B cell (primary cell): ENCODE data around the gene TRPC4AP. TPM values are rescaled to one million over a fixed set of nuclear protein-coding genes. Genes with fewer than 3 reads are reported as not detected.

Source experiments
- ATAC-seq: fragments of 200-7000 bp; cut with Tn5 transposase; one replicate; pipeline ENCODE4 v1.10.0; 2021; ENCODE audit warnings: low read depth, mild to moderate bottlenecking, moderate number of reproducible peaks, moderate library complexity
- CTCF ChIA-PET: fragments of 350-600 bp; sonication (Branson Sonifier 250); formaldehyde crosslinking; loops from one replicate; lab custom pipeline; 2021; ENCODE audit warnings: antibody characterized with exemption, inconsistent platforms; lab: Charles Lee
- POLR2A ChIA-PET: fragments of 350-600 bp; sonication (Branson Sonifier 250); formaldehyde crosslinking; loops from one replicate; lab custom pipeline; 2021; ENCODE audit warnings: antibody characterized with exemption; lab: Charles Lee
- DNase-seq: peaks from one replicate; pipeline ENCODE4 v3.0.0; 2013
- H2AFZ ChIP-seq: 2 replicates; pipeline ENCODE4 v1.6.1; 2012; ENCODE audit warnings: mild to moderate bottlenecking, low read depth, low read length; ENCODE audit not compliant: insufficient read depth, poor library complexity, severe bottlenecking
- H3K27ac ChIP-seq, 2 donors: 1 replicate in 1 of 2; 2 replicates in 1 of 2; pipeline ENCODE4 v1.5.1; 2012 to 2013; ENCODE audit warnings: low read length in 2 of 2, mild to moderate bottlenecking in 2 of 2, moderate library complexity in 1 of 2
- H3K27me3 ChIP-seq, 4 experiments: fragments of 200-600 bp in 1 of 4; sonication (generic) in 1 of 4; replicated peaks in 1 of 4; 1 replicate in 2 of 4; 2 replicates in 2 of 4; pipeline versions ENCODE4 v1.6.1 to v1.7.0; 2013 to 2016; ENCODE audit warnings: low read length in 3 of 4, mild to moderate bottlenecking in 2 of 4, mixed read lengths in 1 of 4, moderate library complexity in 1 of 4; ENCODE audit not compliant: insufficient read depth in 4 of 4, control insufficient read depth in 3 of 4; ENCODE audit errors: control extremely low read depth in 1 of 4
- H3K36me3 ChIP-seq, 2 experiments: replicated peaks in 1 of 2; 1 replicate in 1 of 2; 2 replicates in 1 of 2; pipeline versions ENCODE4 v1.6.1 to v1.7.1; 2013; ENCODE audit warnings: low read length in 1 of 2; ENCODE audit not compliant: insufficient read depth in 2 of 2, control insufficient read depth in 1 of 2; ENCODE audit errors: control extremely low read depth in 1 of 2, extremely low read depth in 1 of 2
- H3K4me1 ChIP-seq, 2 donors: fragments of 200-600 bp in 1 of 2; sonication (generic) in 1 of 2; 1 replicate in 1 of 2; 2 replicates in 1 of 2; pipeline versions ENCODE4 v1.5.1 to v1.6.1; 2013 to 2017; ENCODE audit warnings: low read length in 2 of 2; ENCODE audit not compliant: control insufficient read depth in 2 of 2, insufficient read depth in 2 of 2
- H3K4me2 ChIP-seq: replicated peaks from 2 replicates; pipeline ENCODE3; 2012; ENCODE audit warnings: mild to moderate bottlenecking, low read depth, low read length; ENCODE audit not compliant: poor library complexity, severe bottlenecking
- H3K4me3 ChIP-seq, 5 experiments: fragments of 200-600 bp in 1 of 5; sonication (generic) in 1 of 5; 1 replicate in 3 of 5; 2 replicates in 2 of 5; pipeline versions ENCODE4 v1.5.1 to v1.7.0; 2011 to 2016; ENCODE audit warnings: low read length in 4 of 5, mild to moderate bottlenecking in 4 of 5, low read depth in 2 of 5, control low read depth in 1 of 5, moderate library complexity in 1 of 5; ENCODE audit not compliant: insufficient read depth in 1 of 5; ENCODE audit errors: control extremely low read depth in 1 of 5, extremely low read depth in 1 of 5
- H3K79me2 ChIP-seq: fragments of 200-600 bp; sonication (generic); one replicate; pipeline ENCODE4 v1.6.0; 2016; ENCODE audit warnings: low read length; ENCODE audit not compliant: control insufficient read depth, insufficient read depth
- H3K9ac ChIP-seq: fragments of 200-600 bp; sonication (generic); 2 replicates; pipeline ENCODE4 v1.6.1; 2017; ENCODE audit warnings: mild to moderate bottlenecking, low read length, moderate library complexity
- H3K9me3 ChIP-seq, 3 donors: one replicate each; pipeline versions ENCODE4 v1.6.1 to v1.7.1; 2013; ENCODE audit warnings: low read length in 2 of 3; ENCODE audit not compliant: control insufficient read depth in 2 of 3, insufficient read depth in 1 of 3; ENCODE audit errors: control extremely low read depth in 1 of 3
- H4K20me1 ChIP-seq: 2 replicates; pipeline ENCODE4 v1.6.0; 2012; ENCODE audit warnings: mild to moderate bottlenecking, low read length; ENCODE audit not compliant: insufficient read depth, control insufficient read depth, poor library complexity, severe bottlenecking
- H3K27ac Mint-ChIP-seq: one replicate; pipeline ENCODE4 v1.8.0; 2021; ENCODE audit warnings: mixed read lengths
- H3K27me3 Mint-ChIP-seq: one replicate; pipeline ENCODE4 v1.8.0; 2021; ENCODE audit warnings: mixed read lengths
- H3K4me1 Mint-ChIP-seq: one replicate; pipeline ENCODE4 v1.8.0; 2021; ENCODE audit warnings: mixed read lengths
- H3K4me3 Mint-ChIP-seq: one replicate; pipeline ENCODE4 v1.8.0; 2021; ENCODE audit warnings: mixed read lengths
- H3K9me3 Mint-ChIP-seq: one replicate; pipeline ENCODE4 v1.8.0; 2022; ENCODE audit warnings: mixed read lengths; ENCODE audit not compliant: insufficient read depth
- CTCF ChIP-seq: fragments of 200-600 bp; IDR thresholded peaks from one replicate; pipeline ENCODE4 v1.8.0; 2022; ENCODE audit warnings: antibody characterized with exemption, mild to moderate bottlenecking
- EZH2 ChIP-seq: IDR thresholded peaks from 2 replicates; pipeline ENCODE4 v1.6.1; 2012; ENCODE audit warnings: borderline replicate concordance, low read depth, mild to moderate bottlenecking, moderate library complexity, low read length; ENCODE audit not compliant: insufficient read depth, poor library complexity, severe bottlenecking
- WGBS: methylation state at CpG from one replicate; pipeline ENCODE4 v1.1.5; 2013; ENCODE audit warnings: missing lambda C conversion rate; ENCODE audit not compliant: insufficient coverage; 5-methylcytosine and 5-hydroxymethylcytosine counted together
- intact Hi-C: fragments of 100-400 bp; cut with micrococcal nuclease; formaldehyde crosslinking; loops from one replicate; pipeline ENCODE4 v1.10.0; 2022
- polyA plus RNA-seq: library from polyadenylated mRNA; depleted of rRNA; stranded (reverse); fragments of >200 nt; gene quantifications from 2 replicates; pipeline ENCODE4 v1.2.3, GENCODE V29; 2012
- total RNA-seq, 2 donors: library from RNA; stranded (reverse); fragments of 120-200 nt in 1 of 2; gene quantifications; 1 replicate in 1 of 2; 2 replicates in 1 of 2; pipeline versions ENCODE4 v1.2.3 to v1.2.4, GENCODE V29; 2013 to 2022

TRPC4AP gene
- total and polyA plus RNA-seq, 2 donors (not counting 1 experiment from before 2014, with no cell fraction given) = 62.5 to 73.2 TPM

- no peak for TF ChIP-seq CTCF
- TF ChIP-seq EZH2 = no peak
- H3K27me3 Mint-ChIP-seq = no peaks in the 10 kb centered on the region
- Histone ChIP-seq H3K4me1 (peaks cover 0 to 5% of the 10 kb centered on the region in 2 donors), H2AFZ (no peak overlapping the region), H3K4me2 (no peak overlapping the region), H3K36me3 (peaks cover 4 to 21% of the 10 kb centered on the region in 2 experiments), H3K27me3 (no peaks in the 10 kb centered on the region), H4K20me1 (peaks cover 42% of the 10 kb centered on the region), H3K79me2 (peaks cover 46% of the 10 kb centered on the region), H3K9me3 (no peaks in the 10 kb centered on the region), H3K4me3 (no peak overlapping the region), H3K9ac (no peak overlapping the region), H3K27ac (no peak overlapping the region)
- DNase-seq (no peak), ATAC-seq (no peak)
- POLR2A ChIA-PET = no interaction called here
- no peak overlapping the region for H3K4me3 Mint-ChIP-seq
- CTCF ChIA-PET = no interaction called here
- peaks cover 31% of the 10 kb centered on the region for H3K4me1 Mint-ChIP-seq
- H3K27ac Mint-ChIP-seq = no peak overlapping the region
- intact Hi-C loops = no loop called here
- no peaks in the 10 kb centered on the region for H3K9me3 Mint-ChIP-seq
- WGBS = 98% methylated on average over 4 of the region's 5 CpGs
Measured at GRCh38 chr20:35060168-35060567, 32.4 kb downstream of the TRPC4AP start.

GRCh38 chr20:35059612-35060011, 33.0 kb downstream of the TRPC4AP start:
- ATAC-seq = no peak
- Histone ChIP-seq H3K27me3 (no peaks in the 10 kb centered on the region), H3K27ac (no peak overlapping the region), H3K4me2 (no peak overlapping the region), H3K9ac (no peak overlapping the region), H3K36me3 (peaks cover 4 to 26% of the 10 kb centered on the region in 2 experiments), H4K20me1 (peaks cover 40% of the 10 kb centered on the region), H2AFZ (no peak overlapping the region), H3K4me3 (no peak overlapping the region), H3K79me2 (peaks cover 41% of the 10 kb centered on the region), H3K9me3 (no peaks in the 10 kb centered on the region), H3K4me1 (peaks cover 0 to 5% of the 10 kb centered on the region in 2 donors)
- Mint-ChIP-seq H3K4me1 (peaks cover 36% of the 10 kb centered on the region), H3K27ac (no peak overlapping the region), H3K27me3 (no peaks in the 10 kb centered on the region), H3K4me3 (no peak overlapping the region), H3K9me3 (no peaks in the 10 kb centered on the region)
- TF ChIP-seq CTCF (no peak), EZH2 (no peak)
- DNase-seq = no peak
- intact Hi-C loops = no loop called here
- ChIA-PET POLR2A (no interaction called here), CTCF (interaction anchor here (0.9 kb wide), 1 partner anchor 32 kb away, joined by 3 read pairs; no protein-coding TSS in a partner anchor)
- WGBS = over 99% methylated on average over 8 of the region's 14 CpGs
